Right lobe of liver (tissue), 6 donors: ENCODE results near the gene RNF182. TPM values are rescaled to one million over a fixed set of nuclear protein-coding genes. Genes with fewer than 3 reads are reported as not detected.
"Not testable (repeated sequence)": the region's sequence is repeated elsewhere in the genome, so short reads cannot be mapped to it uniquely, and the experiment has no call there.

Experiments
- ATAC-seq, 4 donors: fragments of 200-7000 bp; cut with Tn5 transposase; one replicate each; pipeline ENCODE4 v1.9.1; 2020; ENCODE audit warnings: mild to moderate bottlenecking in 4 of 4, moderate library complexity in 4 of 4
- DNase-seq, 3 donors: peaks; one replicate each; pipeline ENCODE4 v3.0.0-alpha.2; 2020
- H3K27ac ChIP-seq, 3 donors: fragments of 200-600 bp; one replicate each; pipeline ENCODE4 v1.8.0; 2022
- H3K27me3 ChIP-seq, 2 donors: fragments of 200-600 bp; one replicate each; pipeline ENCODE4 v1.8.0; 2022
- H3K36me3 ChIP-seq, 4 donors: fragments of 200-600 bp; sonication (generic) in 1 of 4; one replicate each; pipeline versions ENCODE4 v1.5.1 to v1.8.0; 2017 to 2022; ENCODE audit warnings: control low read depth in 1 of 4
- H3K4me1 ChIP-seq, 4 donors: fragments of 200-600 bp; sonication (generic) in 1 of 4; one replicate each; pipeline versions ENCODE4 v1.5.1 to v1.8.0; 2017 to 2022; ENCODE audit warnings: control low read depth in 1 of 4
- H3K4me3 ChIP-seq, 3 donors: fragments of 200-600 bp; one replicate each; pipeline ENCODE4 v1.8.0; 2022
- H3K9me3 ChIP-seq, 4 donors: fragments of 200-600 bp; sonication (generic) in 1 of 4; one replicate each; pipeline versions ENCODE4 v1.5.1 to v1.8.0; 2017 to 2022; ENCODE audit warnings: control low read depth in 1 of 4
- CTCF ChIP-seq, 4 donors: fragments of 200-600 bp in 3 of 4; fragments of 450-650 bp in 1 of 4; IDR thresholded peaks; one replicate each; pipeline versions ENCODE4 v1.5.1 to v1.8.0; 2016 to 2022; ENCODE audit warnings: antibody characterized with exemption in 4 of 4, mild to moderate bottlenecking in 2 of 4
- POLR2A ChIP-seq: fragments of 450-650 bp; IDR thresholded peaks from one replicate; pipeline ENCODE4 v1.6.1; 2017; ENCODE audit warnings: antibody characterized with exemption, mild to moderate bottlenecking
- WGBS: methylation state at CpG from one replicate; pipeline ENCODE4 v1.1.6; 2018; ENCODE audit warnings: low coverage, low lambda C conversion rate; ENCODE audit not compliant: insufficient coverage; ENCODE audit errors: missing lambda C conversion rate; 5-methylcytosine and 5-hydroxymethylcytosine counted together
- intact Hi-C, 2 donors: fragments of 100-400 bp; cut with DNase I; formaldehyde crosslinking; loops; one replicate each; pipeline versions ENCODE4 v1.11.2 to v1.14.1; 2022
- total RNA-seq, 6 experiments: library from RNA; depleted of rRNA in 2 of 6; stranded (reverse); fragments of >200 nt in 2 of 6; fragmentation: NEBNext Ultra II Directional in 3 of 6; extraction: Animal tissue kit (Norgen Biotek cat#: 25700) in 3 of 6; gene quantifications; one replicate each; pipeline versions ENCODE4 v1.1.0 to v1.2.4, GENCODE V29; 2016 to 2023
- donor health status: DM: no; HTN: yes; CAD: no.
- donor health status: DM: no; HTN: no; CAD: no.
- donor health status: DM: no; HTN: no; CAD: no.
- donor health status: DM: no; HTN: yes; CAD: no.
- donor health status: DM: no; HTN: yes; CAD: no.

Gene RNF182
- total RNA-seq, 6 experiments from 2014 or later: not detected

GRCh38 chr6:13953061-13953705, 28.4 kb downstream of the RNF182 start:
- Histone ChIP-seq H3K27me3 (no peaks in the 10 kb centered on the region), H3K4me1 (no peaks in the 10 kb centered on the region), H3K27ac (no peak overlapping the region), H3K4me3 (no peak overlapping the region), H3K9me3 (no peaks in the 10 kb centered on the region), H3K36me3 (no peaks in the 10 kb centered on the region)
- intact Hi-C loops: no loop called here
- DNase-seq (no peak), ATAC-seq (no peak)
- TF ChIP-seq CTCF (IDR thresholded peaks at IDR 0.05): no peak
- TF ChIP-seq POLR2A: no peak
- WGBS: 74% methylated on average over 2 of the region's 2 CpGs

- no peak overlapping the region for H3K4me3 ChIP-seq
- H3K36me3 ChIP-seq: no peaks in the 10 kb centered on the region
- DNase-seq (no peak), ATAC-seq (no peak)
- H3K4me1 ChIP-seq: no peaks in the 10 kb centered on the region
- intact Hi-C loops: no loop called here
- no peaks in the 10 kb centered on the region for H3K27me3 ChIP-seq
- no peaks in the 10 kb centered on the region for H3K9me3 ChIP-seq
- TF ChIP-seq POLR2A: no peak
- TF ChIP-seq CTCF (IDR thresholded peaks at IDR 0.05): no peak
- H3K27ac ChIP-seq: no peak overlapping the region
- 50% methylated on average over 4 of the region's 4 CpGs for WGBS
Measured at GRCh38 chr6:13965582-13966127, 40.9 kb downstream of the RNF182 start.

GRCh38 chr6:13971303-13971702, 46.6 kb downstream of the RNF182 start:
- Histone ChIP-seq H3K27me3 (no peaks in the 10 kb centered on the region), H3K4me3 (no peak overlapping the region), H3K36me3 (no peaks in the 10 kb centered on the region), H3K27ac (no peak overlapping the region), H3K9me3 (no peaks in the 10 kb centered on the region), H3K4me1 (no peaks in the 10 kb centered on the region)
- TF ChIP-seq POLR2A: no peak
- TF ChIP-seq CTCF (IDR thresholded peaks at IDR 0.05): no peak
- WGBS: 43% methylated on average over 3 of the region's 3 CpGs
- intact Hi-C loops: no loop called here
- DNase-seq (no peak), ATAC-seq (no peak)

GRCh38 chr6:13972602-13973001, 47.9 kb downstream of the RNF182 start:
- 39% methylated on average over 3 of the region's 3 CpGs for WGBS
- DNase-seq: not testable (repeated sequence)

GRCh38 chr6:13973422-13973821, 48.7 kb downstream of the RNF182 start:
- H3K4me1 ChIP-seq, H3K4me3 ChIP-seq, H3K27me3 ChIP-seq, ATAC-seq, intact Hi-C loops, H3K9me3 ChIP-seq, H3K27ac ChIP-seq, H3K36me3 ChIP-seq, DNase-seq: not testable (repeated sequence)
- 80% methylated on average over 3 of the region's 3 CpGs for WGBS

More at GRCh38 chr6:13972602-13973001, 47.9 kb downstream of the RNF182 start:
- H3K4me3 ChIP-seq, intact Hi-C loops, ATAC-seq, H3K27ac ChIP-seq, H3K9me3 ChIP-seq, H3K4me1 ChIP-seq, H3K27me3 ChIP-seq, H3K36me3 ChIP-seq: not testable (repeated sequence)
